Measurements from ENCODE around the gene TXLNB.
"Not testable (repeated sequence)": the region's sequence is repeated elsewhere in the genome, so short reads cannot be mapped to it uniquely, and the experiment has no call there.

Gene TXLNB

DNA sequence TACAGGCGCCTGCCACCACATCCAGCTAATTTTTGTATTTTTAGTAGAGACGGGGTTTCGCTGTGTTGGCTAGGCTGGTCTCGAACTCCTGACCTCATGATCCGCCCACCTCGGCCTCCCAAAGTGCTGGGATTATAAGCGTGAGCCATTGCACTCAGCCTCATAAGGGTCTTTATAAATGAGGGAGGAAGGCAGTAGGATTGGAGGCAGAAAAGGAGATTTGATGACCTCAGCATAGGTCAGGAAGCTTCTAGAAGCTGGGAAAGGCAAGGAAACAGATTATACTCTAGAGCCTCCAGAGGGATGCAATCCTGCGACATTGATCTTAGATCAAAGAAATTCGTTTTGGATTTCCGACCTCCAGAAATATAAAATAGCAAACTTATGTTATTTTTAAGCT is 1.4 kb upstream of the TXLNB start:
- Mint-ChIP-seq H3K27ac (peak overlapping the region; percentile 92), H3K4me1 (peaks cover 67% of the 10 kb centered on the region), H3K36me3 (peaks cover 13% of the 10 kb centered on the region)
- not testable (repeated sequence) for H3K9me3 Mint-ChIP-seq, H3K27me3 Mint-ChIP-seq, ATAC-seq, H3K4me3 Mint-ChIP-seq

DNA sequence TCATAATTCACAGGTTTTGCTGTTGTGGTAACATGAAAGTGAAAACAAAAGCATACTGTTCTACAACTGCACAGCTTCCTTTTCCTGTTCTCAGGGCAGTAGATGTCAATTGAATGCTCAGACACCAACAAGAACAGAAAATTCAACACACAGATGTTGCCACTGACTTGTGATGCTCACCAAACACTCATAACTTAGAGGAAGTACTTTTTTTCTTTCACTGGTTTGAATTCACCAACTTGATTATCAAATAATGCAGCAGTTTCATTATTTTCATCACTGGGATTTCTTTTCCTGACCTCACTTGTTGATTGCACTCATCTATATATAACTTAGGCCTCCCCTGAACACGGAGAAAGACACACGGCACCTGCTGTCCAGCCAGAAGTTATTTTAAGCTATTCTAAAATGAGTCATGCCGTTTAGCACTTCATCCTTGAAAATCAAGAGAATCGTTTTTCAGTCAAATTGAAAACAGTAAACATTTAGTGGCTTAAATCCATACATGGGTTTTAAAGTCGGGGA is 949 bp downstream of the TXLNB start:
- Mint-ChIP-seq H3K4me1 (peaks cover 62% of the 10 kb centered on the region), H3K4me3 (peak overlapping the region; percentile 65)

DNA sequence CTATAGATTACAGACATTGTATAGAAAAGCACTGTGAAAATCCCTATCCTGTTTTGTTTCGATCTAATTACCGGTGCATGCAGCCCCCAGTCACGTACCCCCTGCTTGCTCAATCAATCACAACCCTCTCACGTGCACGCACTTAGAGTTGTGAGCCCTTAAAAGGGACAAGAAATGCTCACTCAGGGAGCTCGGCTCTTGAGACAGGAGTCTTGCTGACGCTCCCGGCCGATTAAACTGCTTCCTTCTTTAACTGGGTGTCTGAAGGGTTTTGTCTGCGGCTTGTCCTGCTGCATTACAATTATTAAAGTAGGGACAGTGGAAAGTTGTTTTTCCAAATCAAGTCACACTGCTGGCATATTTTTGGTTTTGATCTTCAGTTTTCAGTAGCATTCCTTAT is 2.6 kb downstream of the TXLNB start:
- no peak overlapping the region for H3K4me3 Mint-ChIP-seq
- H3K27me3 Mint-ChIP-seq = no peaks in the 10 kb centered on the region
- H3K9me3 Mint-ChIP-seq = no peaks in the 10 kb centered on the region
- H3K4me1 Mint-ChIP-seq = peaks cover 51% of the 10 kb centered on the region
- no peak for ATAC-seq
- peaks cover 17% of the 10 kb centered on the region for H3K36me3 Mint-ChIP-seq
- H3K27ac Mint-ChIP-seq = peak overlapping the region; percentile 92

More for the DNA sequence above, 949 bp downstream of the TXLNB start:
- H3K27ac Mint-ChIP-seq = peak overlapping the region; percentile 92
- peaks cover 20% of the 10 kb centered on the region for H3K36me3 Mint-ChIP-seq
- H3K27me3 Mint-ChIP-seq = no peaks in the 10 kb centered on the region
- peak; percentile 92 for ATAC-seq
- no peaks in the 10 kb centered on the region for H3K9me3 Mint-ChIP-seq

DNA sequence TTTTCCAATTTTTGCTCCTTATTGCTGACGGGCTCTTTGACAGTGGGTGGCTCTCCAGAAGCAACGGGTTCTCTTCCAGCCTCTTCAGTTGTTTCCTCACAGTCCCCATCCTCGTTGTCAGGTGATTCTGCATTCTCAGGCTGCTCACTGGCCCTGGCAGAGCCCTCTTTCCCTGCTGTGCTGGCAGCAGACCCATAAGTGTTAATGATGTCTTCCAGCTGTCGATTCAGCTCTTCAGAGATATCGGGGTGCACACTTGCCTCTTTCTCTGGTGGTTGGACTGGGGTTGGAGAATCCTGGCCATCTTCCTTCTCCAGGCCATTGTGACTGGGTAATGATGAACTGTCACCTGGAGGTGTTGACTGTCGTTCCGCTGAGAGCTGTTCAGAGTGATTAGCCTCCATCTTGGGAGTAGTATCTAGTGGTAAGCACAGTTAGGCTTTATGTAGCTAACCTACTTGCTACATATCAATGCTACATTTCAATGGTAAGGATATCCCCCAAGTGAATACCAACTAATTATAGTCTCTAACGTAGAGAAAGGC is 3.2 kb downstream of the TXLNB start:
- H3K4me3 Mint-ChIP-seq = no peak overlapping the region
- no peak for ATAC-seq
- peaks cover 48% of the 10 kb centered on the region for H3K4me1 Mint-ChIP-seq

DNA sequence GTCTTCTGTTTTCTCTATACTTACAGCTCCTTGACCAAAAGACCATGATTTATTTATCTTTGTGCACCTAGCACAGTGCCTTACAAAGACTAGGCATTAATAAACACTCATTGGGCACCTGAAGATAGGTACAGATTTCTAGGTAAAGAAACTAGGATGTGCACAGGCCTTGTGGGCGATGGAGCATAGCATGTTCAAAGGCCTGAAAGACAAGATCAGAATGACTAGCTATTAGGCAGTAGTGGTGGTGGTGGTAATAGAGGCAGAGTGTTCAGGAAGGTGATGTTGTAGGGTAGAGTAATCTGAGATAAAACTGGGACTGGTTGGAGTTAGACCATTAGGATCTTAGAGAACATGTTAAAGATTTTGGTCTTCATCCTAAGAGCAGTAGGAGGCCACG is 3.9 kb downstream of the TXLNB start:
- Mint-ChIP-seq H3K4me3 (no peak overlapping the region), H3K36me3 (peaks cover 24% of the 10 kb centered on the region), H3K27ac (peak overlapping the region; percentile 92), H3K4me1 (peaks cover 42% of the 10 kb centered on the region), H3K27me3 (no peaks in the 10 kb centered on the region), H3K9me3 (no peaks in the 10 kb centered on the region)
- peak; percentile 59 for ATAC-seq

More for the DNA sequence above, 3.2 kb downstream of the TXLNB start:
- Mint-ChIP-seq H3K27ac (peak overlapping the region; percentile 92), H3K9me3 (no peaks in the 10 kb centered on the region), H3K36me3 (peaks cover 23% of the 10 kb centered on the region), H3K27me3 (no peaks in the 10 kb centered on the region)

DNA sequence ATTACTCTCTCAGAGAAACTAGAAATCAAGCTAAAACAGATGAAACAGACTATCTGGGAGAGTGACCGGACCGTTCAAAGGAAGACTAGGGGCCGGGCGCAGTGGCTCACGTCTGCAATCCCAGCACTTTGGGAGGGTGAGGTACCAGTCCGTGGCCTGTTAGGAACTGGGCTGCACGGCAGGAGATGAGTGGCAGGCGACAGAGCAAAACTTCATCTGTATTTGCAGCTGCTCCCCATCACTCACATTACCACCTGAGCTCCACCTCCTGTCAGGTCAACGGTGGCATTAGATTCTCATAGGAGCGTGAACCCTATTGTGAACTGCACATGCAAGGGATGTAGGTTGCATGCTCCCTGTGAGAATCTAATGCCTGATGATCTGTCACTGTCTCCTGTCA is 5.4 kb downstream of the TXLNB start:
- not testable (repeated sequence) for ATAC-seq, H3K27me3 Mint-ChIP-seq, H3K4me3 Mint-ChIP-seq, H3K9me3 Mint-ChIP-seq, H3K27ac Mint-ChIP-seq
- Mint-ChIP-seq H3K4me1 (peaks cover 28% of the 10 kb centered on the region), H3K36me3 (peaks cover 27% of the 10 kb centered on the region)

DNA sequence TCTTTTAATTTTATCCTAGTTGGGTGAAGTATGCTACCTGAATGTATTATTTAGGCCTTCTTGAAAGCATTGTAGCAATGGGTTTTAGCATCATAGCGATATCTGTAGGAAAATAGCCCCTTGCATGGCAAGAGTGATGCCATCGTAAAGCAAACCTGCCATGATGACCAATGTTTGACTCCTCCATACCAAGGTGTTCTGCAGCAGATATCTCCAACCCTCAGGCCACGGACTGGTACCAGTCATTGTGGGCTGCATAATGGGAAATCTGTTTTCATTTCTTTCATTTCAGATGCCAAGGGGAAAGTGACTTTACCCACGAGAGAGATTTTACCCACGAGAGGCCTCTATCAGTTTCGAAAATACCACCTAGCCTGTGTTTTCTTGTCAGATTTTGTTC is 6.2 kb downstream of the TXLNB start:
- H3K4me1 Mint-ChIP-seq = peaks cover 22% of the 10 kb centered on the region
- ATAC-seq = no peak
- H3K9me3 Mint-ChIP-seq = no peaks in the 10 kb centered on the region
- H3K4me3 Mint-ChIP-seq = no peak overlapping the region
- peaks cover 27% of the 10 kb centered on the region for H3K36me3 Mint-ChIP-seq
- no peaks in the 10 kb centered on the region for H3K27me3 Mint-ChIP-seq
- no peak overlapping the region for H3K27ac Mint-ChIP-seq

DNA sequence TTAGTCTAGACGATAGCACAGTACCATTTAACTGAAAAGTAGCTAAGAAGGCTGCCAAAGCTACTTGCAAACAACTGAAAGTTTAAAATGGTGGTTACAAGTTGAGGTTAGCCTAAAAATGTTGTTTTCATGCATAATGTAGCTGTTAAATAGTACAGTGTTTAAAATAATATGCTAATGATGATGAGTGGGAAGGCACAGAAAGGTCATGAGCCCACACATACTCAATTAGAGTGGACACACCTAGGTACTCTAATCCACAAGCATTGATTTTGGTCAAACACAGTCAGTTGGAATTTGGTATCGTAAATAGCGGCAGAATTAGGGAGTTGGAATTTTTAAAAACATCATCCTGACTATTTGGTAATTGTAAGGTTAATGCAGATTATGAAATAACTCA is 7.0 kb downstream of the TXLNB start:
- Mint-ChIP-seq H3K9me3 (no peaks in the 10 kb centered on the region), H3K27me3 (no peaks in the 10 kb centered on the region), H3K4me1 (peaks cover 16% of the 10 kb centered on the region), H3K27ac (no peak overlapping the region), H3K36me3 (peaks cover 27% of the 10 kb centered on the region), H3K4me3 (no peak overlapping the region)
- no peak for ATAC-seq

DNA sequence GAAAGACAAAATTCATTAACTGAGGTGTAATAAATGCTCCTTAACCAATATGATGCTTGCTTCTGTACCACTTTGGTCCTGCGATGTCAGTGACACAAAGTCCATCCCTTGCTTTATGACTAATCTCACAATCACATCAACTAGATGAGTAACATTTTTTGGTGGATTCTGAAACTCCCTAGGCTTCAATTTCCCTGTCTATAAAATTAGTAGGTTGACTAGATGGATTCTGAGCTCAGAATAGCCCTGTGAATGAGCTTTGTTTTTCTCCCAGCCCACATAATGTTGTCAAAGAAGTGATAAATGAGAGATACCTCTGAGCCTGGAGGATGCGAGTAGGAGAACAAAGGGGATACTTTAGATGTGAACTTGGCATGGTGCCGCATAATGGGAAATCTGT is 9.1 kb downstream of the TXLNB start:
- Mint-ChIP-seq H3K36me3 (peaks cover 14% of the 10 kb centered on the region), H3K27ac (no peak overlapping the region), H3K4me3 (no peak overlapping the region), H3K27me3 (no peaks in the 10 kb centered on the region), H3K9me3 (no peaks in the 10 kb centered on the region), H3K4me1 (peaks cover 26% of the 10 kb centered on the region)
- ATAC-seq = no peak

DNA sequence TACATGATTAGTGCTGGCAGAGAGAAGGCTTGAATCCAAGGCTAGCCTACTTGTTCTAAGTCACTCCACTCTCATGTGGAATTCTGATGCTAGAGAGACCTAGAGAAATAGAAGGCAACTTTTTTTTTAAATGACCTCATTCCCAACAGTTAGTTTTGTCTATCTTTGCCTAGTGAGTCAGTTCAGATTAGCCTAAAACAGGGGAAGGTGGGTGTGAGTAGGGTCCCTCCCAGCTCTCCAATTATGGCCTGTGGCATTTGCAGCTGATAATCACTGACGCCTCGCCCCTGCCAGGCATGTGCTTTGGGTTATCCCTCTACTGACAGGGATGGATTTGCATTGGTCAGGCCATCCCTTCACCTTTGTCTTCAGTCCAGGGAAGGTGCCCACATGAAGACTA is 13.6 kb downstream of the TXLNB start:
- H3K36me3 Mint-ChIP-seq = peaks cover 11% of the 10 kb centered on the region
- no peak overlapping the region for H3K4me3 Mint-ChIP-seq
- H3K9me3 Mint-ChIP-seq = peaks cover 3% of the 10 kb centered on the region
- H3K4me1 Mint-ChIP-seq = peaks cover 54% of the 10 kb centered on the region
- H3K27ac Mint-ChIP-seq = peak overlapping the region; percentile 88
- no peak for ATAC-seq
- no peaks in the 10 kb centered on the region for H3K27me3 Mint-ChIP-seq

DNA sequence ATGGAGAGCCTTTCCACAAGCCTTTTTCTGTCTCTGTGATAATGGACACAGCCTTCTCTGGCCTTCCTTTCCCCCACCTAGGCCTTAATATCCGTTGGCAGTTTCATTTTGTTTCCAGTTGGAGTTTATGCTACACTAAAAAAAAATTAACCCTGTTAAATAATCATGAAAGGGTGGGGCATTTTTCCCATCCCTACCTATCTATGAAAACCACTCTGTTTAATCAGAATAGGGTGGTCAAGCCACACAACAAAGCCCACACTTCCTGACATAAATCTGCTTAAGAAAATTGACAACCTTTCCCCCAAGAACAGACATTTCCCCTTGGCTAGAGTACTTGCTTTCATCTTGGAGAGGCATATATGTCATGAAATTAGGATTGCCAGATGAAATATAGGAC is 14.2 kb downstream of the TXLNB start:
- Mint-ChIP-seq H3K4me3 (peak overlapping the region; percentile 34), H3K27me3 (no peaks in the 10 kb centered on the region), H3K9me3 (peaks cover 3% of the 10 kb centered on the region), H3K27ac (peak overlapping the region; percentile 88), H3K4me1 (peaks cover 60% of the 10 kb centered on the region), H3K36me3 (peaks cover 7% of the 10 kb centered on the region)
- ATAC-seq = no peak

DNA sequence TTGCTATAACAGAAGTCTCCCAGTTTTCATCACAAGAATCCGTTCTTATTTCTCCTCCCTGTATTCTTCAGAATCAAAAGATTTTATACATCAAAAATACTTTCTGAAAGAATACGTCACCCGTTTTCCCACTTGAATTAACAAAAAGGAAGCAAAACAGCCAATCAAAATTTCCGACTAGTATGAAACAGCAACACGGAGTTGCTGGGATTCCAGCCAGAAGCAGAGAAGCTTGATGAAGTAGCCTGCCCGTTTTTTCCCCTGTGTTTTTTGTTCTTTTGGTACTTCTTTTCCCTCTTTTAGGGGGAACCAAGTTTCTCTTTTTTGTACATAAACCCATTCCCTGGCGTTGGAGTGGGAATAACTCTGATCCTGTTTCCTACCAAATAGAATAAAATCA is 14.6 kb downstream of the TXLNB start:
- peaks cover 3% of the 10 kb centered on the region for H3K9me3 Mint-ChIP-seq
- H3K4me3 Mint-ChIP-seq = peak overlapping the region; percentile 34
- ATAC-seq = no peak
- H3K27me3 Mint-ChIP-seq = no peaks in the 10 kb centered on the region
- peaks cover 6% of the 10 kb centered on the region for H3K36me3 Mint-ChIP-seq
- H3K27ac Mint-ChIP-seq = peak overlapping the region; percentile 88
- peaks cover 61% of the 10 kb centered on the region for H3K4me1 Mint-ChIP-seq

DNA sequence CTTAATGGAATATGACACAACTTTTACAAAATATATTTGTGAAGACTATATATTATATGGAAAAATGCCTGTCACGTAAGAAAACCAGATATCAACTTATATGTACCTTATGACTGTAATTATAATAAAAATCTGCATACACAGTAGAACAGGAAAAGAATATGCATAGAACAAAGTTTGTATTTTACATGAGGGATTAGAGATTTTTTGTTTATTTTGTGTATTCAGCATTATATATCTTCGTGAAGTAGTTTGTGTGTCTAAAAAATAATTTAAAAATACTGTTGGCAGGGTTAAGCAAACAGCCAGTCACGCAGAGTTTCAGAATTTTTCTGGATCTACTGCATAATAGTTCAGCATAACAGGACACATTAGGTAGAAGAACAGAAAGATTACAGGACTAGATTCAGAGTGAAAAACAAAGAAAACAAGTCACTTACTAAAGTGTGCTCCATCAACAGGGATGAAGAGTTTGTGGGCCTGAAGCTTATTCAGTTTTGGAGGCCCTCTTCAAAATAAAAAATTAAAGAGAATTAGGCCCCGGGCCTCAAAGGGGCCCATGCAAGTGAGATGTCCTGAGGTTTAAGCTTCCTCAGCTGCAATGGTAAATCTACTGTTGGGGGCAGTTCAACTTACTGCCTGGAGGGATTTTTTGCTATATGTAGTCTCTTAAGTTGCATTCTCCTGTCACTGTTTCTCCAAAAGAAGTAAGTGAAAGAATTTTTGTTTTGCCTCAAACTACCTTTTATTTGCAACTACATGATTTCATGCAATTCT is 16.3 kb downstream of the TXLNB start:
- ATAC-seq = no peak
- peaks cover 6% of the 10 kb centered on the region for H3K36me3 Mint-ChIP-seq
- peaks cover 3% of the 10 kb centered on the region for H3K9me3 Mint-ChIP-seq
- peak overlapping the region; percentile 13 for H3K4me3 Mint-ChIP-seq
- H3K4me1 Mint-ChIP-seq = peaks cover 75% of the 10 kb centered on the region
- H3K27ac Mint-ChIP-seq = peak overlapping the region; percentile 88
- no peaks in the 10 kb centered on the region for H3K27me3 Mint-ChIP-seq

DNA sequence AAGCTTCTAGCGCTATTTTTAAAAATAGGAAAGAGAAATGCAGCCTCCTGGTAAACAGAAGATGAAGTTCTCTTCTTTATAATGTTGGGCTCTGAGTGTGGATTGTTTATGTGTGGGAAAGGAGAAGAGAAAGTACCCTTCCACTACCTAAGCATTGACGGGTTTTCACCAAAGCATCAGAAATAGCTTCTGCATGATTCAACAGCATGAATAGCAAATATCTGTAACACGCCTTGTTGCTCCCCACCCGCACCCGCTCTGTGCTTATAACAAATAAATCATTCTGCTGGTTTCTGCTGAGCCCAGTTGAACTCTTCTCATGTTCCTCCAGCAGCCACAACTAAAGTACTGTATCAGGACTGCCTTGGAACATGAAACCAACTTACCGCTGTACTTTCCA is 20.7 kb downstream of the TXLNB start:
- Mint-ChIP-seq H3K9me3 (peaks cover 3% of the 10 kb centered on the region), H3K4me1 (peaks cover 66% of the 10 kb centered on the region), H3K27ac (peak overlapping the region; percentile 94), H3K27me3 (no peaks in the 10 kb centered on the region), H3K36me3 (peaks cover 24% of the 10 kb centered on the region), H3K4me3 (peak overlapping the region; percentile 77)
- ATAC-seq = peak; percentile 95

DNA sequence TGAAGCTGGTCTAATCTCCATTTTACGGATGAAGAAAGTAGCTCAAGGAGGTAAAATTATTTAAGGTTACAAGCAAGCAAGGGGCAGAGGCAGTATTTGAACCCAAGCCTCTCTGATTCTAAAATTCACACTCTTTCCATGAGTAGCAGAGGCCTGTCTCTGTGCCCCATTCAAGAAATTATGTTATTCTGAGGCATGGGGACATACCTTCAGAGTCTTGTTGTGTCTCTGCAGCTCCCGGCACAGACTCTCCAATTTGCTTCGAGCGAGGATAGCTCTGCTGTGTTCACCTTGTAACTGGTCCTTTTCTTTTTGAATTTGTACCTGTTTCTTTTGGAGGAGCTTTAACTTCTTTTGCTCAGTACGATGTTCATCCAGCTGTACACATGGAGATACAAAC is 21.5 kb downstream of the TXLNB start:
- peak overlapping the region; percentile 94 for H3K27ac Mint-ChIP-seq
- H3K9me3 Mint-ChIP-seq = peaks cover 3% of the 10 kb centered on the region
- peak; percentile 35 for ATAC-seq
- H3K4me1 Mint-ChIP-seq = peaks cover 68% of the 10 kb centered on the region
- H3K27me3 Mint-ChIP-seq = no peaks in the 10 kb centered on the region
- H3K4me3 Mint-ChIP-seq = peak overlapping the region; percentile 77
- H3K36me3 Mint-ChIP-seq = peaks cover 25% of the 10 kb centered on the region
